HG03354 (cell line): ENCODE results near the gene TSPOAP1.
A peak's percentile ranks its signal among the peaks of the same experiment; 100 is the strongest.
"Not testable (repeated sequence)": the region's sequence is repeated elsewhere in the genome, so short reads cannot be mapped to it uniquely, and the experiment has no call there.

ENCODE experiments used
- ATAC-seq: cut with Tn5 transposase; IDR thresholded peaks from one replicate; pipeline ENCODE4 v1.9.1; 2021; ENCODE audit warnings: mild to moderate bottlenecking; ENCODE audit not compliant: unreplicated experiment, poor library complexity, severe bottlenecking

TSPOAP1 gene

GRCh38 chr17:58341136-58341860 lies 12.7 kb upstream of the TSPOAP1 start:
- ATAC-seq = not testable (repeated sequence)

DNA sequence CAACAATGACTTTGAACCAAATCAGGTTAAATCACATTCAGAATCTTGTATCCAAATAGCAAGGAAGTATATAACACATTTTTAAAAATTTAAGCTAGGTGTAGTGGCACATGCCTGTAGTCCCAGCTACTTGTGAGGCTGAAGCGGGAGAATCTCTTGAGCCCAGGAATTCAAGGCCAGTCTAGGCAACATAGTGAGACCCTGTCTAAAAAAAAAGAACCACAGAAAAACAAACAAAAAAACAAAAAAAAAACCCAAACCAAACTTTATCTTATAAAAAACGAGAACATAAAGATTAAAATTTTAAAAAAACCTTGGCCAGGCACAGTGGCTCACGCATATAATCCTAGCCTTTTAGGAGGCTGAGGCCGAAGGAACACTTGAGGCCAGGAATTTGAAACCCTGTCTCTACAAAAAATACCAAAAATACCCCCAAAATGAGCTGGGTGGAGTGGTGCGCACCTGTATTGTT lies 11.8 kb upstream of the TSPOAP1 start:
- no peak for ATAC-seq

GRCh38 chr17:58339755-58340404 lies 11.3 kb upstream of the TSPOAP1 start:
- no peak for ATAC-seq

GRCh38 chr17:58338841-58339754 lies 10.5 kb upstream of the TSPOAP1 start:
- peak; percentile 37 for ATAC-seq

DNA sequence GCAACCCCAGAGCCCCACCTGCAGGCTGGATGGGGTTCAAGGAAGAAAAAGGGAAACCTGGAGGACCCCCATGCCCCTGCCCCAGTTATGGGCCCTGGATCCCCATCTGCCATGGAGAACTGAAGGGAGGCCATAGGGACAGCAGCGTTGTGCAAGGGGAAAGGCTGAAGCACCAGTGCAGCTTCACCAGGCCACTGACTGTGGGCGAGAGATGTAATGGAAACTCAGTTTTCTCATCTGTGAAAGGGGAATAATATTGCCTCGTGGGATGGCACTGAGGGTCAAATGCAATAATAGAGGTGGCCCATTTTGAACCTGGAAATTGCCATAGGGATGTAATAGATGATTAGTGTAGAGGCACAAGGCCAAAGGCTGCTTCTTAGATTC lies 9.9 kb upstream of the TSPOAP1 start:
- ATAC-seq = no peak

DNA sequence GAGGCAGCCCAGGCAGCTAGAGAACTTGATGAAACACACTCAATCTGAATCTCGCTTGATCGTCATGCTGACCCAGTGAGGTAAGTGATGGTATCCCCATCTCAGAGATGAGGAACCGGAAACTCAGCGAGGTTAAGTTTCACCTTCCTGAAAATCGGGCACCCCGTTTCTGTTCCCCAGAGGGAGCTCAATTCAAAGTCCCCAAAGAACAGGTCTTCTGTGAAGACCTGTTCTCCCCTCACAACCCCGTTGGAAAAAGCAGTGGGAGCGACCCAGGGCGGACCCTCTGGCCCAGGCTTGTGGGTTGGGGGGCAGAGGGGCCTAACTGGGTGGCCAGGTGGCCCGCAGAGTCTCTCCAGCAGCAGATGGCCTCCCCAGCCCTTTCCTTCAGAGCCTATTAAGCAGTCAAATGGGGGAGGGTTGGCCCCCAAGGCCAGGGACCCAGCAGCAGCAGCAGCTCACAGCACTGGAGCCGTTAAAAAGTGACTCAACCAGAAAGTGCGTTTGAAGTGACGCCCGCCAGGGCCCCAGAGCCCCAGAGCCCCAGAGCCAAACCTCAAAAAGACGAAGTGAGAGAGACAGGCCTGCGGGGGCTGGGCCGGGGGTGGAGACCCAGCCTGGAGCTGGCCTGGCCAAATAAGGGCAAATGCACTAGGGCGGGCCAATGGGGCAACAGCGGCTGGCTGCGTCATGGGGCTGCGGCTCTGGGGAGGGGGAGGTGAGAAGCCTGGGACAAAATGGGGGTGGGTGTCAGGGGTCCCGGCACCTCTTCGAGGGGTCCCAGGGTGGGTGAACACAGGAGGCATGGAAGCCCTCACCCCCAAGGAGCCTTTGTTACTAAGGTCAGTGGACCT lies 9.2 kb upstream of the TSPOAP1 start:
- ATAC-seq = peak; percentile 70

GRCh38 chr17:58337210-58337599 lies 8.6 kb upstream of the TSPOAP1 start:
- ATAC-seq = no peak

DNA sequence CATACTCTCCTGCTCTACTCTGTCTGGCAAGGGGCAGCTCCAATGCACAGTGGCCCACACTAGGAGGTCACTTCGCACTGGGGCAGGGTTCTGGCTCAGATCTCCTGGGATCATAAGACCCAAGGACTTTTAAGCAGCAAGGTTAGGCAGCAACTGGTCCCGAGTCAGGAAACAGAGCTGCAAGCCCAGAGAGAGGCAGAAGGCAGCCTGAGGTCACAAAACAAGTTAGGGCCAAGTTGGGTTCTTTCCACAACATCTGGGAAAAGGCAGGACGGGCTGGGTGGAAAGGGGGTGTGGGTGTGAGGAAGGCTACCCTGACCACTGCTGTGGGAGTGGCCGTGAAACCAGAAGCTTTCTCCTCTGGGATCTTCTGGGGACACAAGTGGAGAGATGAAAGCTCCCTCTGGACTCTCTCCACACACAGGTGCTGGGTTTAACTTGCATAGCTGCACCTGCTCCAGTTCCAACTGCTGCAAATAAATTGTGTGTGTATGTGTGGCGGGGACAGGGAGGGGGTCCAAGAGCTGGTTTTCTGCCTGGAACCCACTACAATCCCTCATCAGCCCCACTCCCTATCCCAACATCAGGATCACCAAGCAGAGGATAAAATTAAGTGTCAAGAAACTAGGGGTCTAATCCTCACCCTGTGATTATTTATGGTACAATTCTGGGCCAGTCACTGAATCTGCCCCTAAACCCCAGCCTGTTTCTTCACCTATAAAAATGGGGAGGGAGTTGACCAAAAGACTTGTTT lies 8.0 kb upstream of the TSPOAP1 start:
- ATAC-seq = no peak

- no peak for ATAC-seq
Observed at GRCh38 chr17:58335779-58336455, 7.3 kb upstream of the TSPOAP1 start.

- ATAC-seq = no peak
Observed at GRCh38 chr17:58335061-58335731, 6.6 kb upstream of the TSPOAP1 start.

DNA sequence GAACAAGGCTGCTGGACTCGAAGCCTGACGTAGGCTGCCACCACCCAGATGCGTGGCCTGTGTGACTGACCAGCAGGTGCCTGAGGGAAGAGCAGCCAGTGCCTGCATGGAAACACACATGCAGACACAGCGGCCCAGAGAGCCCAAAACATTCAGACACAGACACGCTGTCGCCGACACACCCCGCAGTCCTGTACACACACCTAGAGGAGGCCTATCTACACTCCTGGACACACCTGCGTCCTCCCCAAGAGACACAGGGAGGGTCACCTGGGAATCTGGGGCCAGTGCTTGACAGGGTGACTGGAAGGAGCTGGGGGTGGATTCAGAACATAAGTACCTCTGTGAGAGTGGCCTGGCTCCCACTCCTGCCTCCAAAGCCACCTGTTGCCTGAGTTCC lies 6.1 kb upstream of the TSPOAP1 start:
- ATAC-seq = no peak

- no peak for ATAC-seq
Observed at GRCh38 chr17:58334256-58334655, 5.7 kb upstream of the TSPOAP1 start.

GRCh38 chr17:58333736-58334207 lies 5.2 kb upstream of the TSPOAP1 start:
- no peak for ATAC-seq

DNA sequence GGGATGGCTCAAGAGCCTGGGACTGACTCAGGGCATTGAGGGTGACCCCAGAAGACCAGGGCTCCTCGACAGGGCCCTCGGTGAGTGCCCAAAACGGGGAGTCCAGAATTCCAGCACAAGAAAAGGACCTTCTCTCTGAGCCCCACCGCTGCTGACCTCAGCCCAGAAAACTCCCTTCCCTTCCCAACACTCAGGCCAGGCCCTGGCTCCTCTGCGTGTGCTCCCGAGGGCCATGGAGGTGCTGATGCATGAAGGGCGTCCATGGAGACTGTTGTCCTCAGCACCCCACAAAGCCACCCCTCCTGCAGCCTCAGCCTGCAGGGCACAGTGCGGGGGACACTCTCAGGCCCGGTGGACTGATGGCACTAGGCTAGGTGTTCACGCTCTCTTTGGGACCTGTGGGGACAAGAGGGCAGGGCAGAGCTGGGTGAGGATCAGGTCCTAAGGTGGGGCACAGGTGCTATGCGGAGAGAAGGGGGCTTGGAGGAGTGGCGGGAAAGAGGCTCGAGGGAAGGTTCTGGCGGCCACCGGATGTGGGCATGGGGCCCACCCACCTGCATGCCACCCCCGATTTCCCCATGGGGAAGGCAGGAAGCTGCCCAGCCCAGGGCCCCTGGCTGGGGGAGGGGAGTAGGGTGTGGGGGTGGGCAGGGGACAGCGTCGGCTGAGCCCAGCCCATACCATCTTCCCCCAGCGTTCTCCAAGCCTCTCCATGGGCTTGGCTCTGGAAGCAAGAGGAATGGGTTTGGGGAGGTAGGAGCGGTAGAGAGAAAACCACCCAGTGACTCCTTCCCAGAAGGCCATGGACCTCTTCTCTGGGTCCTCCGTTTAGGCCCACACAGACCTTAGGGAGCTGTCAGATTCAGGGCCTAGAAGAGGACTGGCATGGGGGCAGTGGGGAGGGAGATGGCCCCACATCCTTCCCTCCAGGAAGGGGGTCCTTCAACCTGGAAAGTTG lies 4.5 kb upstream of the TSPOAP1 start:
- ATAC-seq = no peak

- peak; percentile 23 for ATAC-seq
Observed at GRCh38 chr17:58331815-58332777, 3.5 kb upstream of the TSPOAP1 start.
